IPS-18a (cell line): ENCODE measurements around the gene STK33.
"Not testable (repeated sequence)": the region's sequence is repeated elsewhere in the genome, so short reads cannot be mapped to it uniquely, and the experiment has no call there.

ENCODE experiments used
- H3K27ac ChIP-seq: one replicate; pipeline ENCODE4 v1.5.1; 2013; ENCODE audit warnings: low read length
- H3K27me3 ChIP-seq: one replicate; pipeline ENCODE4 v1.6.1; 2013; ENCODE audit warnings: mild to moderate bottlenecking, low read length; ENCODE audit not compliant: control insufficient read depth, insufficient read depth
- H3K36me3 ChIP-seq: one replicate; pipeline ENCODE4 v1.6.1; 2013; ENCODE audit warnings: low read depth, low read length; ENCODE audit not compliant: control insufficient read depth
- H3K4me1 ChIP-seq: one replicate; pipeline ENCODE4 v1.6.1; 2013; ENCODE audit warnings: low read depth, low read length; ENCODE audit not compliant: control insufficient read depth
- H3K4me3 ChIP-seq: one replicate; pipeline ENCODE4 v1.5.1; 2013; ENCODE audit warnings: low read length
- H3K9ac ChIP-seq: one replicate; pipeline ENCODE4 v1.6.1; 2013; ENCODE audit warnings: mild to moderate bottlenecking, low read length, moderate library complexity
- H3K9me3 ChIP-seq: one replicate; pipeline ENCODE4 v1.6.1; 2013; ENCODE audit warnings: low read depth, low read length; ENCODE audit not compliant: control insufficient read depth

The STK33 gene

DNA sequence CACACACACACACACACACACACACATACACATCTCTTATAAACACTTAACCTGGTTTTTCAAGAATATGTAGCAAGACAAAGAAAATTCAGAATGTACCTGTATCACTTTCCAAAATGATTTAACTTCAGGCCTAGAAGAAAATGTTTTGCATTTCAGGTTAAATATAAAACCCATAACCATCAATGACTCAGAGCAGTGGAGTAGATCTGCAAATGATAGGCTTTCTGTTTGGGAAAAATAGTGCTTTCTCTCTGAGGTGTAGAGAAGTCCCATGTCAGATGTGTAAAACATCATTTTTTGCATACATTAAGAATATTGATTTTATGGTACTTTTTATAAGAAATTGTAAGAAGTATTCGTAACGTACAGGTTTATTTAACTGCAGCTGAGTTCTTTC is 116.9 kb downstream of the STK33 start:
- Histone ChIP-seq H3K4me1 (no peaks in the 10 kb centered on the region), H3K27ac (no peak overlapping the region), H3K4me3 (no peak overlapping the region), H3K36me3 (no peaks in the 10 kb centered on the region), H3K27me3 (no peaks in the 10 kb centered on the region), H3K9me3 (no peaks in the 10 kb centered on the region), H3K9ac (no peak overlapping the region)

DNA sequence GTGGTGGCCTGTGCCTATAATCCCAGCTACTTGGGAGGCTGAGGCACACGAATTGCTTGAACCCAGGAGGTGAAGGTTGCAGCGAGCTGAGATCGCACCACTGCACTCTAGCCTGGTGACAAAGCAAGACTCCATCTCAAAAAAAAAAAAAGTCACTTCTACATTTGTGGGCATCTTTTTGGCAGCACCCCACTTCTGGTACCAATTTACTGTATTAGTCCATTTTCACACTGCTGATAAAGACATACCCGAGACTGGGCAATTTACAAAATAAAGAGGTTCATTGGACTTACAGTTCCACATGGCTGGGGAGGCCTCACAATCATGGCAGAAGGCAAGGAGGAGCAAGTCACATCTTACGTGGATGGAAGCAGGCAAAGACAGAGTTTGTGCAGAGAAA is 126.2 kb downstream of the STK33 start:
- not testable (repeated sequence) for H3K4me3 ChIP-seq, H3K27ac ChIP-seq, H3K27me3 ChIP-seq, H3K36me3 ChIP-seq, H3K4me1 ChIP-seq, H3K9ac ChIP-seq
- peaks cover 11% of the 10 kb centered on the region for H3K9me3 ChIP-seq

DNA sequence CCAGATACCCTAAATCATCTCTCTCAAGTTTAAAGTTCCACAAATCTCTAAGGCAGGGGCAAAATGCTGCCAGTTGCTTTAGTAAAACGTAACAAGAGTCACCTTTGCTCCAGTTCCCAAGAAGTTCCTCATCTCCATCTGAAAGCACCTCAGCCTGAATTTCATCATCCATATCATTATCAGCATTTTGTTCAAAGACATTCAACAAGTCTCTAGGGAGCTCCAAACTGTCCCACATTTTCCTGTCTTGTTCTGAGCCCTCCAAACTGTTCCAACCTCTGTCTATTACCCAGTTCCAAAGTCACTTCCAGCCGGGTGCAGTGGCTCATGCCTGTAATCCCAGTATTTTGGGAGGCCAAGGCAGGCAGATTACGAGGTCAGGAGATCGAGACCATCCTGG is 126.7 kb downstream of the STK33 start:
- not testable (repeated sequence) for H3K27ac ChIP-seq, H3K36me3 ChIP-seq, H3K9ac ChIP-seq, H3K4me3 ChIP-seq, H3K4me1 ChIP-seq, H3K27me3 ChIP-seq
- peaks cover 11% of the 10 kb centered on the region for H3K9me3 ChIP-seq

GRCh38 chr11:8466884-8467283 is 127.1 kb downstream of the STK33 start:
- H3K27ac ChIP-seq, H3K4me1 ChIP-seq, H3K27me3 ChIP-seq, H3K4me3 ChIP-seq, H3K36me3 ChIP-seq, H3K9ac ChIP-seq: not testable (repeated sequence)
- H3K9me3 ChIP-seq: peaks cover 11% of the 10 kb centered on the region

DNA sequence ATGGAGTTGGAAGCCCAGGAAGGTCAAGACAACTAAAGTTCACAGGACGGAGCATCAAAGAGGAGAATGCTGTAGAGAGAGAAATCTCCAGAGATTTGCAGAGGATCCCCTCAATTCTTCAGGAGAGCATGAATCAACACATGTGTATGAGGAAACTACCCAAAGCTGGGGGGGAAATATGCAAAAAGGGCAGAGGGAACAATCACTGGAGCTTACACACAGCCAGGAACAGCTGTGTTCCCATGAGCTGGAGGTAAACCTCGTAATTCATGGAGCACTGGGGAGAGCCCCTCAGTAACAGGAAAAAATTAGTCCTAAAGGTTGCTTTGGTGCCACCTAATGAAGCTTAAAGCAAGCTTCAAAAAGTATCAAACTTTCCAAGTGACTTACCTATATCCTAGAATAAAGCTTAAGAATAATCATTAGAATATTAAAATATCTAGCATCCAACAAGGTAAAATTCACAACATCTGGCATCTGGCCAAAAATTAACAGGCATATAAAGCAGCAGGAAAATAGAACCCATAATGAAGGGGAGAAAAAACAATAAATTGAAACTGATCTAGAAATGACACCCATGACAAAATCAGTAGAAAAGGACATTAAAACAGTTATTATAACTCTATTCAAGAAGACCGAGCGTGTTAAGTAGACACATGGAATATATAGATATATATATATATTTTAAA is 134.2 kb downstream of the STK33 start:
- H3K4me1 ChIP-seq: no peaks in the 10 kb centered on the region
- H3K9ac ChIP-seq: no peak overlapping the region
- no peaks in the 10 kb centered on the region for H3K9me3 ChIP-seq
- H3K27me3 ChIP-seq: no peaks in the 10 kb centered on the region
- no peak overlapping the region for H3K4me3 ChIP-seq
- no peaks in the 10 kb centered on the region for H3K36me3 ChIP-seq
- H3K27ac ChIP-seq: no peak overlapping the region

DNA sequence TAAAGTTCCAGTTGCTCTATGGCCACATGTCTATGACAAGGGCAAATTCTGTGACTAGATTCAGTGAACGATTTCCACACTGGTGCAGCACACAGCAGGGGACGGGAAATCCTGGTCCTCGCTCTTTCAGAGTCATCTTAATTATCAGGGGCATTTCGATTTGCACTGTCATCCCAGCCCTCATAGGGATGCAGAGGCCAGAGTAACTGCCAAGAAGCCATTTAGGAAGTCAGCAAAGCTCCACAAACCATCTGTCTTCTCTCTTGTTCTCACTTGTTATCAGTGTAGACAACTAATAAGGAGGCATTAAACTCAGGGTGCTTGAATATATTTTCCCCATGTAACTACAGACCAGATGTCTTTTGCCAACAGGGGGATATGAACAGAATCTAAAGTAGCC is 151.7 kb downstream of the STK33 start:
- no peaks in the 10 kb centered on the region for H3K9me3 ChIP-seq
- peak overlapping the region; percentile 4 for H3K9ac ChIP-seq
- no peaks in the 10 kb centered on the region for H3K27me3 ChIP-seq
- H3K36me3 ChIP-seq: no peaks in the 10 kb centered on the region
- H3K27ac ChIP-seq: no peak overlapping the region
- peaks cover 4% of the 10 kb centered on the region for H3K4me1 ChIP-seq
- H3K4me3 ChIP-seq: no peak overlapping the region

DNA sequence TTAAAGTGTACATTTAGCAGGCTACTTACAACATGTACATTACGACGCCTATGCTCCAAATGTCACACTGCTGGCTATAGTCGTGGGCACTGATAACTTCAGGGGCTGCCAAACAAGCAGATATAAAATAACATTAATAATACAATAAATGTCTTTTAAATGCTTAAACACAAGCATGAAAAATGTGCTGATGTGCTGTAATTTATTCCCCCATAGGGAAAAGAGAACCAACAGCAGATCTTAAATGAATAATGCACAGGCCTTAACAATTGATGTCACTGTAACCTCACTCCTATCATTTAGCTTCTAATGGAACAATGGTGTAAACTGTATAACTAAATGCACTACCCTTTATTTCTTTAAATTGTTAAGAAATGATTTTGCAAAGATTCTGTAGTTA is 153.4 kb downstream of the STK33 start:
- Histone ChIP-seq H3K9ac (no peak overlapping the region), H3K4me1 (peaks cover 4% of the 10 kb centered on the region), H3K27ac (no peak overlapping the region), H3K4me3 (no peak overlapping the region), H3K36me3 (no peaks in the 10 kb centered on the region), H3K27me3 (no peaks in the 10 kb centered on the region), H3K9me3 (no peaks in the 10 kb centered on the region)

- H3K4me3 ChIP-seq: no peak overlapping the region
Observed at GRCh38 chr11:8429483-8429882, 164.5 kb downstream of the STK33 start.

DNA sequence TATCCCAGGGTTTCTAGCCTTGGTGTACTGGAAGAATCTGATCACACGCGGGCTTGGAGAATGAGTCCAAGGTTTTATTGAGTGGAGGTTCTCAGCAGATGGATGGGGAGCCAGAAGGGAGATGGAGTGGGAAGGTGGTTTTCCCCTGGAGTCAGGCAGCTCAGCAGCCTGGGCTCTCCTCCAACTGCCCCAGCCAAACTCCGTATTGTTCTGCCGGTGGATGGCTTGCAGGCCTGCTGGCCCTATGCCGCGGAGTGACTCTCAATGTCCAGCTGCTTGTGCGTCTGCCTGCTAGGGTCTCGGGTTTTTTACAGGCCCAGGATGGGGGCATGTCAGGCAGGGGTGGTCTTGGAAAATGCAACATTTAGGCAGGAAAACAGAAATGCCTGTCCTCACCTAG is 168.0 kb downstream of the STK33 start:
- Histone ChIP-seq H3K9me3 (no peaks in the 10 kb centered on the region), H3K27ac (no peak overlapping the region), H3K36me3 (no peaks in the 10 kb centered on the region), H3K27me3 (no peaks in the 10 kb centered on the region), H3K4me3 (no peak overlapping the region), H3K9ac (no peak overlapping the region), H3K4me1 (no peaks in the 10 kb centered on the region)

More at GRCh38 chr11:8429483-8429882, 164.5 kb downstream of the STK33 start:
- no peaks in the 10 kb centered on the region for H3K36me3 ChIP-seq
- no peak overlapping the region for H3K9ac ChIP-seq
- H3K27me3 ChIP-seq: no peaks in the 10 kb centered on the region
- no peaks in the 10 kb centered on the region for H3K4me1 ChIP-seq
- H3K9me3 ChIP-seq: no peaks in the 10 kb centered on the region
- no peak overlapping the region for H3K27ac ChIP-seq

GRCh38 chr11:8415195-8415594 is 178.8 kb downstream of the STK33 start:
- Histone ChIP-seq H3K36me3 (no peaks in the 10 kb centered on the region), H3K9ac (no peak overlapping the region), H3K4me3 (no peak overlapping the region), H3K27ac (no peak overlapping the region), H3K9me3 (no peaks in the 10 kb centered on the region), H3K4me1 (no peaks in the 10 kb centered on the region), H3K27me3 (no peaks in the 10 kb centered on the region)

- no peak overlapping the region for H3K4me3 ChIP-seq
- no peaks in the 10 kb centered on the region for H3K4me1 ChIP-seq
- no peaks in the 10 kb centered on the region for H3K36me3 ChIP-seq
- H3K27ac ChIP-seq: no peak overlapping the region
- H3K27me3 ChIP-seq: no peaks in the 10 kb centered on the region
- H3K9ac ChIP-seq: no peak overlapping the region
- H3K9me3 ChIP-seq: peaks cover 4% of the 10 kb centered on the region
Observed at GRCh38 chr11:8408151-8408941, 185.7 kb downstream of the STK33 start.

DNA sequence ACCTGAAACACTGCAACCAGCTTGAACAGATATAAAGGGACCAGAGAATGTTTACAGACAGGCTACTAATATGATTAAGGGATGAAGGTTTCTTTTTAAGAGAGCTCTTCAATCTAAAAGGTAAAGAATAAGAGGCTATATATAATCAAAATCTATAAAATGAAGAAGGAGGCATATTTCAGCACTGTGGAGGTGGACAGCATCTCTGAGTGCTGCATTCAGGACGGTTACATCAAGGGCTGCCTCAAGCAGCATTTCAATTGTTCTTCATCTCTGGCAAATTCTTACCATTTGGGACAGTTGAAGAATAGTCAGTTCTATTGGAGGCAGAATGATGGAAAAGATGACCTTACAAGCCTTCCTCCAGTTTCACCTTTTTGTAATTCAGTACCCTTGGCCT is 190.7 kb downstream of the STK33 start:
- no peak overlapping the region for H3K4me3 ChIP-seq
- no peak overlapping the region for H3K27ac ChIP-seq
- H3K9me3 ChIP-seq: peaks cover 4% of the 10 kb centered on the region
- H3K9ac ChIP-seq: no peak overlapping the region
- H3K27me3 ChIP-seq: no peaks in the 10 kb centered on the region
- H3K4me1 ChIP-seq: no peaks in the 10 kb centered on the region
- no peaks in the 10 kb centered on the region for H3K36me3 ChIP-seq
